GM19395 (cell line): Measurements from ENCODE around the gene SH3BGR.

Source experiments
- ATAC-seq: cut with Tn5 transposase; IDR thresholded peaks from one replicate; pipeline ENCODE4 v1.9.1; 2021; ENCODE audit warnings: mild to moderate bottlenecking, moderate library complexity; ENCODE audit not compliant: unreplicated experiment

Gene SH3BGR

DNA sequence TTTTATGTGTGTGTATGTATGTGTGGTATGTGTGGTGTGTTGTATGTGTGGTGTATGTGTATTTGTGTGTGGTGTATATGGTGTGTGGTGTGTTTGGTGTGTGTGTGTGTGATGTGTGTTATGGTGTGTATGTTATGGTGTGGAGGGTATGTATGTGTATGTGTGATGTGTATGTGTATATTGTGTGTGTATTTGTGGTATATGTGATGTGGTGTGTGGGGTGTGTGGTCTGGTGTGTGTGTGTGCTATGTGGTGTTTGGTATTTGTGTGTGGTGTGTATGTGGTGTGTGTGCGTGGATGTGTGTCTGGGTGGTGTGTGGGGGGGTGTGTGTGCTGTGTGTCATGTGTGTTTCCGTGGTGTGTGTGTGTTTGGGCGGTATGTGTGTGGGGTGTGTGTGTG is 59.3 kb downstream of the SH3BGR start:
- ATAC-seq: no peak

DNA sequence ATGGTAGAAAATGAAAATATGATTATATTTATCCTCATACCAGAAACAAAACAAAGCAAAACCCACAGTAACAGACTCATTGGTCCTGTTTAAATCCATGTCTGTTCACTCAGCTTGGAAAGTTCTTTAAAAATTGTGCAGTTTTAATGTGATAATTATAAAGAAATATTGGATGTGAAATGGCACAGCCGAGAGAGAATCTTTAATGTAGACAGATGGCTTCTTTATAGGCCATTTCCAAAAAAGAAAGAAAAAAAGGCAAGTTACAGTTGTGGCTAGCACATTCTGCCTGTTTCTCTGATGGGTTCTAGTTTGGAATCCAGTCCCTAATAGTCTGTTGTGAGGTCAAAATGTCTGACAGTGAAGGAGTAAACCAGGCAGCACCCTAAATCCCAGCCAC is 62.0 kb downstream of the SH3BGR start:
- no peak for ATAC-seq

DNA sequence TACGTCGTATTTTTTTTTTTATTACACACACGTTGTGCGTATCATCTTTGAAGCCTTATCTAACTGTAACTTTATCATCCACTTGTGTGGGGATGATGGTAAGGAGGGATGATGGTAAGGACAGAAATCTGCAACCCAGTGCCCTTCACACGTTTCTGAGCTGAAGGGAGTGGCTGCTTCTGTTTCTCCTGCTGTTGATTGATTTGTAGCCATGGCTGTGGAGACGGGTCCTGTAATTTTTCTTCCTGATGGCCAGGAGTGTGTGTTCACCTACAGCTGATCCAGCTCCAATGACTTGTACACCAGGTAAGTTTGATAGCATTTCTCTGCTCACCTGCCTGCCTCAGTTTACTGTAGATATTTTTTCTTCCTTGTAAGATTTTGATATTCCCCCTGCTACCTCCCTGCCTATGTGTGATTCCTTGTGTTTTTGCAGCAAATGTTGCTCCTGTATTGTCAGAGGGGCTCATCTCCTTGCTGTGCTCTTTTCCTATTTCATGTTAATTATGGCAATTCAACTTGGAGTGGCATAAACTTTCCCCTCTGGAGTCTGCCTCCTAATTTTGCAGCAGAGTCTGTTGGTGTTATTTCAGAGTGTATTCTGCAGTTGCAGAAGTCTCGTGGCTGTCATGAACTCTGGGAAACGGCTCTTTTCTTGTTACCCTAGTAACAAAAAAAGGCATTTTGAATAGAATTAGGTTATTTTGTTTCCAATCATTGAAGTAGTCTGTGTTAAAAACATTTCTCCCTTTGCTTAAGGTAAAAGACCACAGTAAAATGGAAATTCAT is 64.1 kb downstream of the SH3BGR start:
- no peak for ATAC-seq

DNA sequence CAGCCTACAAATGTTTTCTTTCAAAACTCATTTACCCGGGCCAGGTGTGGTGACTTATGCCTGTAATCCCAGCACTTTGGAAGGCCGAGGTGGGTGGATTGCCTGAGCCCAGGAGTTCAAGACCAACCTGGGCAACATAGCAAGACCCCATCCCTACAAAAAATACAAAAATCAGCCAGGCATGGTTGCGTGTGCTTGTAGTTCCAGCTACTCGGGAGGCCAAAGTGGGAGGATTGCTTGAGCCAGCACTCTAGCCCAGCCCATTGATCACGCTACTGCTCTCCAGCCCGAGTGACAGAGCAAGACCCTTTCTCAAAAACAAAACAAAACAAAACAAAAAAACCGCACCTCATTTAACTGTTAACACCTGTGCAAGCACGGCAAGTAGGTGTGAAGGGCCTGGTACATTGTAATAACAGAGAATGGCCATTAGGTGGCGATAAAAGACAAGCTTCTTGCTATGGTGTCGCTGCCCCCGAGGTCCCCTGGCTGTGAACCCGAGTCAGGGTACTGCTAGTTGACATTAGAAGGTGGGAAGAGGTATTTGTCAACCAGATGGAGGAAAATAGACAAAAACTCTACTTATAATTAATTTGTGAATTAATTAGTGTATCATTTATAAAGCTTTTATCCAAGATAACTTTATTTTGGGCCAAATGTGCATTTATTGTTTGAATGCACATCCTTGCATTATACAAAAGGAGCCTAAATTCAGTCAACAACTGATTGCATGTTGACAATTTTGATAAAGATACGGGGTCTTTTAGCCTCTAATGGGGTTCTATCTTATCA is 66.5 kb downstream of the SH3BGR start:
- ATAC-seq: peak; percentile 76

DNA sequence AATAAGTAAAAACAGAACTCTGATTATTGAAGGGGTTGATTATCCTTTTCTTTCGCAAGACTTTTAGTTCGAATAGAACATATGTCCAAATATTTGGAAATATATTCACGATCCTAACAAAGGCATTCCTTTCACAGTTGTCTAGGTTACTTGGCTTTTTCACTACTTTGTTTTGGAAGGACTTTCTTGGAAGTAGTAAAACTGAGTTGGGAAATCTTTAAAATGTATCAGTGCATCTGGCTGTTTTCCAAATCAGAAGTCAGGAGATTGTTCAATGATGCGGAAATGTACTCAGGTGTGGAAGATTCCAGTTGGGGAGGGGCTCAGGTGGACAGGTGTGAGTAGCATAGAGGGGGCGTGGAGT is 67.1 kb downstream of the SH3BGR start:
- no peak for ATAC-seq

DNA sequence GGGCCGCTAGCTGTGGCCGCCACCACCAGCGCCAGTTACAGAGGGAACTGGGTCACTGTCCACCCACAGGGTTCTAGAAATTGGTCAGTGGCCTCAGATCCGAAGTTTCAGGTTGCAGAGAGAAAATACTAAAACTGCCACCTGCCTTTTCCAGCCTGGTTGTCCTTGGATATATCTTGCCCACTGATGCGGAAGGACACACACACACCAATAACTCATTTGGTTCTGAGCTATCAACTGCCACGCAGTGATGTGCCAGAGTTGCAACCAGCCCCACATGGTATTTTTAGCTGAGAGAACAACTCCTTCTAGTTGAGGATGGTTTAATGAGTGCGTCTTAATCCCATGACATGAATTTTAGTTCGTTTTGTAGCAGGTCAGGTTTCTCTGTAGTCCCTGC is 68.1 kb downstream of the SH3BGR start:
- no peak for ATAC-seq

DNA sequence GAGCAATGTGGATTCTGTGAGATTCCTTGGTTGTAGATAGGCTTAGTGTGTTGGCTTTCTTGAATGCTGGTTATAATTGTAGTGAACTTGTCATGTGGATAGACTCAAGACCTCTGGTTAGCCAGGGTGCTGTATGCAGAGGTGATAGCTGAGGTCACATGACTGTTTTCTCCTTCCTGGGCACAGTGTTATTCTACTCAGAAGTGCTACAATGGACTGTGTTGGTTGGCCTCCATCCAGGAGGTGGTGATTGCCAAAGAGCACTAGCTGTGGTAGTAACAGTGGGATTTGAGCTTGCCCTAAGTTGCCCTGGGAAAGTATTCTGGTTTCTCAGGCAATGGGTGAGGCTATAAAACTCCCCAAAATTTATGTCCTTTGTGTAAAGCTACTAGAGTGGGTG is 71.6 kb downstream of the SH3BGR start:
- no peak for ATAC-seq

DNA sequence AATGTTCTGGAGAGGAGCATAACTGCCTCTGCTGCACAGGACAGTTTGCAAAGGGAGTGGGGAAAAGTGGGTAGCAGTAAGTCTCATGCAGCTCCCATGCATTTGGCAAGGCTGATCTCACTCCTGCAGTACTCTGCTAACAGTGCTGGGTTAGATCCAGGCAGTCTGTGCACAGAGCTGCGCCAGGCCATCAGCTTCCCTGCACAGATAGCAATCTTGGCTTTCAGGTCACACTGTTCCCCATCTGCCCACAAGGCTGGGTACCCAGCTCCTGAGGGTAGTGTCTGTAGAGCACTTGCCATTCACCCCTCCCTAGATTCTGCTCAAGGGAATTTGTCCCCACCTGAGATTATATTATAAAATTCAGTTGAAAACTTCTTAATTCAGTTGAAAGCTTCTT is 72.1 kb downstream of the SH3BGR start:
- no peak for ATAC-seq

DNA sequence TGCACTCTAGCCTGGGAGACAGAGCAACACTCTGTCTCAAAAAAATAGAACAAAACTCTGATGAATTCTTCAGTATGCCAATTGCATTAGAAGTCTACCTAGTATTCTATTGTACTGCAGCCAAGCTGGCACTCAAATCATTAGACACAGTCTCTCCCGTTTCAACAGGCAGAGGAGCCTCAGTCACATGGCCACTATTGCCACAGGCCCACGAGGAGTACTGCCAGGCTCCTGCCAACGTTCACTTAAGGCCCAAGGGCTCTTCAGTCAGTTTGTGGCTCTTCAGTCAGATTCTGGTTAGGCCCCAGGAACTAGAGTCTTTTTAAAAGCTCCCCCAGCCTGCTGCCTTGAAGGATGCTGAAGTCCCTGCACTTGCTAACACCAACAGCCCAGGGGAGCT is 73.4 kb downstream of the SH3BGR start:
- ATAC-seq: no peak

DNA sequence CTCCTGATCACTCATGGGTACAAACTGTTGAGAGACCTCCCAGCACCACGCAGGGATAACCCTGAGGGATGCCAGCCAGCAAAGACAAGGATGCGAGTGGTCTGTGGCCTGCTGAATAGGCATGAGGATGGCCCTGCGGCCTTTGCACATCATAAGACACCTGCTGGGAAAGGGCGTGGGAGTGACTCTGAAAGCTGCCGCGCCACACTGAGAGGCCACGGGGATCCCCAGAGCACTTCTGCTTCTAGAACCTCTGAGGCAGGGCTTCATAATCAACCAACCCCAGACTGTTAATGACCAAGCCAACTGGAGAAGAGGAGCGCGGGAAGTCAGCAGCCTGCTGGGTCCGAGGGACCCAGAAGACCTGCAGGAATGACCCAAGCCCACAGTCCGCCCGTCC is 73.8 kb downstream of the SH3BGR start:
- ATAC-seq: no peak

DNA sequence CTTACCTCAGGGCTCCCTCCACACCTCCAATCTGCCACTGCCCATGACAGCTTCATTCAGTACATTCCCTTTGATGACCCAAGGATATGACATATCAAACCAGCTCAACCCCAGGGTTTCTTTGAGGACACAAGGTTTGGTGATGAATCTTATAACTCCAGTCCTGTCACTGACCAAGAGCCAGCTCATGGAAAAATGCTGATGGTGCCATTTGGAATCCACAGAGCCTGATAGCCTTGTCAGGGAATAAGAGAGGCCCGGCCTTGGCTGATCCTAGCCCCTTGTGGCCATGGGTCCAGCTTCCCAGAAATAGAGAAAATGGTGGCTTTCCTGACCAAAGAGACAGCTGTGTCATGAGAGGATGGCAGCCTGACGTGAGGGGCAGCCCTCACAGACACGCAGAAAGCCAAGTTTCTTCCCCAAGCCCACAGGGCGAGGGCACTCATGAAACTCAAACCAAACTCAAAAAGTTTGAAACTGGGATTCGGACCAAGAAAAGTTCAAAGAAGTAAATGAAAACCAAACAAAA is 75.4 kb downstream of the SH3BGR start:
- no peak for ATAC-seq

DNA sequence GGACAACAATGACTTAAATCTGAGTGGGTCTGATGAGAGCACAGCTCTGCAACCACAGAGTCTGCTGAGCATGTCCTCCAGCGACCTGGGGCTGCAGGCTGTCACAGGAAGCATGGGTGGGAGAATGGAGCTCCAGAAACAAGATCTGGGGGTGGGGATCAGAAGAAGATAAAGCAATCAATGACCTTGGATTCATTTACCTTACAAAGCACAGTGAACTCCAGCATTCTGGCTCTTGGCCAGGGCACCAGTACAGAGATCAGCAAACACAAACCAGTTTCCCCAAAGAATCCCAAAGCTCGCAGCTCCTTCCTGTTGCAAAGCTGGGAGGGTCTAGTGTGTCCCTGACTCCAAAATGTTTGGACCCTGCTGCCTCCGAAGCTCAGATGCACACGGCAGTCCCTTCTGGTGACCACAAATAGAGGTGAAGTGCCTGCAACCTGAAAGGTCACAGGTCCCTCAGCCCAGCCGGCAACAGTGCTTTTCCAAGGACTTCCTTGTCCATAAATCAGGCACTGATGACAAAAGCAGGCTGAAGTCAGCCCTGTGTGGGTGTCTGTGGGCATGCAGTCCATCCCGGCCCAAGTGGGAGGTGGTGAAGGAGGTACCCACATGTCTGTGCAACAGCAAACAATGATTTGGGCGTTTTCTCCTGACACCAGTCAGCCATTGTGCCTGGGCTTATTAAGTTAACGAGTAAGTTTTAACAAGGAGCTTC is 76.1 kb downstream of the SH3BGR start:
- ATAC-seq: no peak

DNA sequence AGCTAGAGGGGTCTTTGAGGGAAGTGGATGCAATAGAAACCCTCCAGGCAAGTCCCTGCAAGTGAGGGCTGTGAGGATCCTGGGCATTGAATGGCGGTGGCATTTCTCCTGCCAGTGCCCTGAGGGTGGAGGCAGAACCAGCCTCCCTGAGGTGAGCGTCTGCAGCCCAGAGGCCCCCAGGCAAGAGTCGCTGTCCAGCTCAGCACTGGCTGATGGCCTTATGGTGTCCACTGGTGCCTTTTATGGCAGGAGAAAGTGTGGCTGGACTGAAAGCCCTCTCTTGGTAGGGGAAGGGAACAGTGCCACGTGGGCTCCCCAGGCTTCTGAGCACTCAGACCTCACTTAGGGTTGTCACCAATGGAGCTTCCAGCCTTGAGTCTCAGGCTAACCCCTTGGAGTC is 77.3 kb downstream of the SH3BGR start:
- no peak for ATAC-seq

DNA sequence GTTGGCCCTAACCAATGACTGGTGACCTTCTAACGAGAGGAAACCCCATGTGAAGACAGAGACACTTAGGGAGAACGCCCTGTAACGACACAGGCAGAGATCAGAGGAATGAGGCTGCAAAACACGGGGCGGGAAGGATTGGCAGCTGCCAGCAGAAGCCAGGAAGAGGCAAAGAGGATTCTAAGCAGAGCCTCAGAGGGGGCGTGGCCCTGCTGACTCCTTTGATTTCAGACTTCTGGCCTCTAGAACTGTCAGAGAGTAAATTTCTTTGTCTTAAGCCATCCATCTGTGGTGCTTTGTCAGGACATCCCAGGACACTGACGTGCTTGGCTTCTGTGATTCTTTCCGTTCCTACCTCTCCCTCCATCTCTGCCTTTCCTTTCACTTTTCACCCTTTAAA is 79.3 kb downstream of the SH3BGR start:
- ATAC-seq: no peak

DNA sequence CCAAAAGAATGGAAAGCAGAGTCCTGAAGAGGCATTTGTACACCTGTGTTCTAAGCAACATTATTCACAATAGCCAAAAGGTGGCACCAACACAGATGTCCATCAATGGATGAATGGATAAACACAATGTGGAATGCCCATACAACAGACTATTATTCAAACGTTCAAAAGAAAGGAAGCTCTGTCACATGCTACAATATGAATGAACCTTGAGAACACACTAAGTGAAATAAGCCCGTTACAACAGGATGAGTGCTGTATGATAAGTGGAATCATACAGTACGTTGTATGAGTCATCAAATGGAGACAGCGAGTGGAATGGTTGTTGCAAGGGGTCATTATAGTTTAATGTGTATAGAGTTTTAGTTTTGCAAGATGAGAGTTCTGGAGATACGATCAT is 80.1 kb downstream of the SH3BGR start:
- ATAC-seq: no peak

DNA sequence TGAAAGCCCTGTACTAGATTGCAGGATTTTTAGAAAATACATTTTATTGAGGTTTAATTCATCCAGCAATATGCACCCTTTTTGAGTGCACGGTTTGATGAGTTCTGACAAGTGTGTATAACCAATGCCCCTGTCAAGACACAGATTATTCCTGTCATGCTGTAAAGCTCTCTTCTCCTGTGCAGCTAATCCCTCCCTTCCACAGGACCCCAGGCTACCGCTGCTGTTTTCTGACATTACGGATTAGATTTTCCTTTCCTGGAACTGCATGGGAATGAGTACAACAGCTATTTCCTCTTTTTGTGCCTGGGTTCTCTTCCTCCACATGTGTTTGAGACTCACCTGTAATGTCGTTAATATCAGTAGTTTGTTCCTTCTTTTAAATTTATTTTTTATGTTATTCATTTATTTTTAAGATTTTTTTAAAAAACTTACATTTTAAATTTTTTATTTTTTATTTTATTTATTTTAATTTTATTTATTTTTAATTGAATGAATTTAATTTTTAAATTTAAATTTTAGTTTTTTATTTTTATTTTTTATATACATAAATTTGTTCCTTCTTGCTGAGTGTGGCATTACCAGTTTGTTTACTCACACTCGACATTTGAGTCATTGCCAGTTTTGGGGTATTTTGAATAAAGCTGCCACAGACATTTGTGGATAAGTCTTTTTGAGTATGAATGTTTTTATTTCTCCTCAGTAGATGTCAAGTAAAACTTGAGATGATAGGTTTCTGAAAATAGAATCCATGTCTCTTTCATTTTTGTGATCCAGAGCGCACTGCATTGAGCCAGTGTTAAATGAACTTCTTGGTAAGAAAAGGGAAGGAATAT is 82.0 kb downstream of the SH3BGR start:
- ATAC-seq: no peak

DNA sequence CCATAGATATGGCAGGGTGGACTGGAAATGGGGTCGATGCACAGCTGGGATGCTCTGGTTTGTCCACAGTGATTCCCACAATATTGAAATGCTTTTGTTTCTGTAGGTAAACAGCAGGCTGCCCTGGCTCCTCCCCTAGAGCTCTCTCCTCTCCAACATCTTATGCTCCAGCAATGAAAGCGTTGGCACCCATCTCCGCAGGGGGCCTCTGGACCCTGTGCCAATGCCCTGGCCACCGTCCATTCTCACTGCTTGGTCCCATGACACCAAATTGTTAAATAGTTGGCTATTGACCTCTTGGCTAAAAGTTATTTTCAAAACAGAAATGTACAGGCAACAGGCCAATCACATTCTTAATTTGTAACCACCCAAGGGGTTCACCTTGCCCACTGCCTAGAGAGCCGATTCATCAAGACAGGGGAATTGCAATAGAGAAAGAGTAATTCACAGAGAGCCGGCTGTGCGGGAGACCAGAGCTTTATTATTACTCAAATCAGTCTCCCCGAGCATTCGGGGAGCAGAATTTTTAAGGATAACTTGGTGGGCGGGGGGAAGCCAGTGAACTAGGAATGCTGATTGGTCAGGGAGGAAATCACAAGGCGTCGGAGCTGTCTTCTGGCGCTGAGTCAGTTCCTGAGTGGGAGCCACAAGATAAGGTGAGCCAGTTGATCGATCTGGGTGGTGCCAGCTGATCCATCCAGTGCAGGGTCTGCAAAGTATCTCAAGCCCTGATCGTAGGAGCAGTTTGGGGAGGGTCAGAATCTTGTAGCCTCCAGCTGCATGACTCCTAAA is 84.1 kb downstream of the SH3BGR start:
- no peak for ATAC-seq

DNA sequence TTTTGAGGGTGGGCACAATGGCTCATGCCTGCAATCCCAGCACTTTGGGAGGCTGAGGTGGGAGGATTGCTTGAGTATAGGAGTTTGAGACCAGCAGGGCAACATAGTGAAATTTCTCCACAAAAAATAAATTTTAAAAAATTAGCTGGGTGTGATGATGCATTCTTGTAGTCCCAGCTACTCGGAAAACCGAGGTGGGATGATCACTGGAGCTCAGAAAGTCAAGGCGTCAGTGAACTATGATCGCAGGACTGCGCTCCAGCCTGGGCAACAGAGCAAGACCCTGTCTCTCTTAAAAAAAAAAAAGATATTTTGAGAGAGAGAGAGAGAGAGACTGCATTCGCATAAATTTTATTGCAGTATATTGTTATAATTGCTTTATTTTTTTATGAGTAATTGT is 85.1 kb downstream of the SH3BGR start:
- no peak for ATAC-seq

DNA sequence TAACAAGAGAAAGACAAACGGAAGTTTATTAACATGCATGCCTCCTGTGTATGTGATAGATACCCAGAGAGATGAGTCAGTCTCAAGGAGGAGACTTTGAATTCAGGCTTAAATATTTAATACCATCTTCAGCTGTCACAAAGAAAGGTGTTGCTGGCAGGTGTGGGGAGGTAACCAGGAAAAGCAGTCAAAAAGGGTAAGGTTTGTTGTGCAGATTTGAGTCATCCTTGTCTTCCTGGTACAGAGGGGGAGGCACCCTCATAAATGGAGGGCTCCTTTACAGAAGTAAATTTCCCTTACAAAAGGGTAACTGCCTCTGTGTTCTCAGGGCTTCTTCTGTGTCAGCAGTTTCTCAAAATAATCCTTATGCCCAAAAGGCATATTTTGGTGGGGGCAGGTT is 85.8 kb downstream of the SH3BGR start:
- ATAC-seq: no peak

DNA sequence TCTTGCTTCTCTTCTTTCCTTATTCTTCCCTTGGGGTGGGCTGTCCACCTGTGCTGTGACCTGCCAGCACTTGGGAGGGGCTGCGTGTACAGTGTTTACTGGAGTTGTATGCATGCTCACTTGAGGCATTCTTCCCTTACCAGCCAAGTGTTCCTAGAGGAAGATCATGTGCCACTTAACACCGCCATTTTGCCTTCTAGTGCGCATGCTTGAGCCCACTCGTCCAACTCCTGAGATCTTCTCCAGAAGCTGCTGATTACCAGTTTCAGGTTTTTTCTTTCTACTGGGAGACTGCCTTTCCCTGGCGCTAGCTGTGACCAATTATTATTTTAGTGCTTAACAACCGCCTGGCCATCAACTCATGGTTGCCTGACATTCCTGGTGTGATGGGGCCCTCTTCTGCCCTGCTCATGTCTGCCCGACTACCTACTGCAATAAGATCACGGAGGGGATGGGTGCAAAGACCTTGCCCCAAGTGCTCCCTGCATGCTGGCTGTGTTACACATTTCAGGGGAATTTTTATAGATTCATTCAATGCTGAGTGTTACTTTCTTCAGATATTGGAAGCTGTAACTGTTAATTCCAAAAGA is 86.8 kb downstream of the SH3BGR start:
- ATAC-seq: no peak
